HepG2 (cell line): ENCODE data around the gene PCDHGA7. TPM values are rescaled to one million over a fixed set of nuclear protein-coding genes. Genes with fewer than 3 reads are reported as not detected.

Source experiments
- ATAC-seq: fragments of 200-7000 bp; cut with Tn5 transposase; 3 replicates; pipeline ENCODE4 v1.9.1; 2020; ENCODE audit warnings: mild to moderate bottlenecking, moderate library complexity
- BruUV-seq: library from RNA; stranded (reverse); fragments of 400-500 nt; replicated peaks from 2 replicates; lab custom pipeline; 2021; lab: Mats Ljungman, UMichigan
- CTCF ChIA-PET: fragments of 300-600 bp; formaldehyde crosslinking; extraction: SDS; loops from one replicate; lab custom pipeline; 2021; ENCODE audit warnings: low total read pairs, inconsistent platforms, low intra/inter-chr PET ratio; lab: Yijun Ruan, JAX
- POLR2A ChIA-PET: fragments of 350-600 bp; sonication (Branson Sonifier 250); formaldehyde crosslinking; loops from one replicate; lab custom pipeline; 2020; ENCODE audit warnings: antibody characterized with exemption, inconsistent platforms; lab: Yijun Ruan, JAX
- DNase-seq: peaks from one replicate; pipeline ENCODE4 v3.0.0-alpha.2; 2015; ENCODE audit warnings: low spot score
- FAIRE-seq: peaks from 3 replicates; lab custom pipeline; 2011; peaks lifted over from hg19 to GRCh38; lab: Jason Lieb, UNC
- H2AFZ ChIP-seq: one replicate; pipeline ENCODE4 v1.6.1; 2011; ENCODE audit warnings: low read length, inconsistent platforms
- H3K27ac ChIP-seq: fragments of 300-600 bp; 3 replicates; pipeline ENCODE4 v1.8.0; 2011; ENCODE audit warnings: mixed run types, mild to moderate bottlenecking, mixed read lengths, low read length, inconsistent platforms; ENCODE audit not compliant: insufficient read depth; ENCODE audit errors: extremely low read length
- H3K27me3 ChIP-seq, 2 experiments: fragments of 200-600 bp in 1 of 2; 2 replicates in 1 of 2; 3 replicates in 1 of 2; pipeline versions ENCODE4 v1.6.0 to v1.8.0; 2011; ENCODE audit warnings: low read length in 2 of 2, mild to moderate bottlenecking in 2 of 2, moderate library complexity in 2 of 2, inconsistent platforms in 1 of 2; ENCODE audit not compliant: insufficient read depth in 2 of 2, control insufficient read depth in 1 of 2
- H3K36me3 ChIP-seq, 2 experiments: fragments of 200-600 bp in 1 of 2; replicated peaks in 1 of 2; 2 replicates in 1 of 2; 3 replicates in 1 of 2; pipeline versions ENCODE4 v1.5.1 to v1.8.0; 2011; ENCODE audit warnings: low read length in 2 of 2, inconsistent platforms in 1 of 2; ENCODE audit not compliant: insufficient read depth in 2 of 2, control insufficient read depth in 1 of 2
- H3K4me1 ChIP-seq: 2 replicates; pipeline ENCODE4 v1.5.1; 2012; ENCODE audit warnings: low read length, inconsistent platforms; ENCODE audit not compliant: insufficient read depth
- H3K4me2 ChIP-seq: 2 replicates; pipeline ENCODE4 v1.6.0; 2011; ENCODE audit warnings: low read depth, low read length, inconsistent platforms
- H3K4me3 ChIP-seq, 3 experiments: fragments of 200-600 bp in 1 of 3; sonication (generic), shearing (Covaris generic) in 1 of 3; replicated peaks in 1 of 3; 2 replicates each; pipeline ENCODE4 v1.5.1; 2011 to 2016; ENCODE audit warnings: low read length in 3 of 3, inconsistent platforms in 2 of 3, low read depth in 2 of 3, mild to moderate bottlenecking in 2 of 3, control low read depth in 1 of 3, mixed read lengths in 1 of 3; ENCODE audit not compliant: insufficient read depth in 1 of 3
- H3K79me2 ChIP-seq: one replicate; pipeline ENCODE4 v1.6.1; 2011; ENCODE audit warnings: low read length, inconsistent platforms; ENCODE audit not compliant: insufficient read depth
- H3K9ac ChIP-seq: 2 replicates; pipeline ENCODE4 v1.6.0; 2011; ENCODE audit warnings: mild to moderate bottlenecking, low read depth, low read length, inconsistent platforms; ENCODE audit not compliant: insufficient read depth
- H3K9me3 ChIP-seq: 2 replicates; pipeline ENCODE4 v1.5.1; 2012; ENCODE audit warnings: mild to moderate bottlenecking, low read length
- H4K20me1 ChIP-seq: 2 replicates; pipeline ENCODE4 v1.6.0; 2011; ENCODE audit warnings: inconsistent platforms, mild to moderate bottlenecking, low read length, moderate library complexity; ENCODE audit not compliant: insufficient read depth
- CEBPB ChIP-seq: IDR thresholded peaks from 2 replicates; pipeline ENCODE4 v1.6.1; 2011; ENCODE audit warnings: low read depth, low read length, improper control_type of control experiment, borderline replicate concordance
- CEBPG ChIP-seq: IDR thresholded peaks from 2 replicates; pipeline ENCODE4 v1.6.1; 2016
- CSRNP2 ChIP-seq: sonication (generic); formaldehyde crosslinking; conservative IDR thresholded peaks from 2 replicates; pipeline ENCODE4 v1.8.0; 2022; ENCODE audit warnings: low read depth, missing genetic modification reagents
- HNRNPUL1 ChIP-seq: fragments of 200-400 bp; formaldehyde crosslinking; IDR thresholded peaks from 2 replicates; pipeline ENCODE4 v1.6.1; 2017; ENCODE audit warnings: low read depth, mild to moderate bottlenecking, low read length, moderate library complexity
- KAT2B ChIP-seq: fragments of 150-350 bp; IDR thresholded peaks from 2 replicates; pipeline ENCODE4 v1.6.1; 2014; ENCODE audit warnings: low read depth, low read length, borderline replicate concordance
- MAZ ChIP-seq, 2 experiments: sonication (generic) in 1 of 2; formaldehyde crosslinking in 1 of 2; IDR thresholded peaks; 2 replicates each; pipeline versions ENCODE4 v1.5.0 to v1.6.1; 2012 to 2020; ENCODE audit warnings: low read depth in 2 of 2, mild to moderate bottlenecking in 2 of 2, borderline replicate concordance in 1 of 2, improper control_type of control experiment in 1 of 2, low read length in 1 of 2, missing genetic modification reagents in 1 of 2, moderate library complexity in 1 of 2
- MTF1 ChIP-seq: sonication (generic); formaldehyde crosslinking; IDR thresholded peaks from 2 replicates; pipeline ENCODE4 v1.5.0; 2020; ENCODE audit warnings: missing genetic modification reagents
- ZNF326 ChIP-seq: sonication (generic); formaldehyde crosslinking; IDR thresholded peaks from 2 replicates; pipeline ENCODE4 v1.4.0; 2020; ENCODE audit warnings: missing genetic modification reagents, borderline replicate concordance
- ZNF674 ChIP-seq: sonication (generic); formaldehyde crosslinking; IDR thresholded peaks from 2 replicates; pipeline ENCODE4 v1.5.0; 2020; ENCODE audit warnings: low read depth, mild to moderate bottlenecking, missing genetic modification reagents
- WGBS: methylation state at CpG from one replicate; pipeline ENCODE4 v1.1.6; 2017; ENCODE audit warnings: low lambda C conversion rate; 5-methylcytosine and 5-hydroxymethylcytosine counted together
- in situ Hi-C: cut with HindIII; loops from 2 replicates; pipeline ENCODE4 v1.10.0; 2017; ENCODE audit warnings: low pct_unique_long_range_greater_than_20kb; ENCODE audit not compliant: extremely low pct_ligation_motif_present
- intact Hi-C: fragments of 100-400 bp; cut with micrococcal nuclease; formaldehyde crosslinking; loops from one replicate; pipeline ENCODE4 v1.10.0; 2022; ENCODE audit not compliant: unreplicated experiment
- polyA plus RNA-seq, 8 experiments: library from polyadenylated mRNA; depleted of rRNA in 3 of 8; stranded (reverse) in 7 of 8; unstranded in 1 of 8; fragments of >200 nt; fragmentation: Illumina TruSeq in 4 of 8; extraction: Trizol in 4 of 8; gene quantifications; 2 replicates each; pipeline versions ENCODE4 v1.2.1 to v1.2.3, GENCODE V29; 2011 to 2016; ENCODE audit warnings: low read depth in 4 of 8, missing spikeins in 1 of 8, mixed read lengths in 1 of 8; ENCODE audit not compliant: insufficient read depth in 1 of 8
- total RNA-seq, 5 experiments: library from RNA; depleted of rRNA; stranded (reverse); fragments of >200 nt; fragmentation: Illumina TruSeq; extraction: Trizol; gene quantifications; 2 replicates each; pipeline ENCODE4 v1.2.3, GENCODE V29; 2016; ENCODE audit warnings: low read depth in 1 of 5
- TF ChIP-seq, protein P1 (sequence below): sonication (generic); formaldehyde crosslinking; IDR thresholded peaks from 2 replicates; pipeline ENCODE4 v1.8.1; 2023; ENCODE audit warnings: mild to moderate bottlenecking, missing genetic modification reagents, borderline replicate concordance

PCDHGA7 gene
- total and polyA plus RNA-seq, 2 of the 13 experiments (the other 11 are each of a cell fraction or from before 2014, with no cell fraction given) = 0.11 to 0.31 TPM

GRCh38 chr5:141388661-141389060, 6.1 kb downstream of the PCDHGA7 start:
- in situ Hi-C loops (no loop called here), intact Hi-C loops (no loop called here)
- no peak overlapping the region for H3K9ac ChIP-seq
- H3K4me1 ChIP-seq = peaks cover 5% of the 10 kb centered on the region; the same call in 1 of the 2 replicates
- H3K9me3 ChIP-seq = peaks cover 27% of the 10 kb centered on the region
- TF ChIP-seq ZNF326 (CRISPR knock-in tag) = no peak
- no peak for TF ChIP-seq CSRNP2 (CRISPR knock-in tag)
- TF ChIP-seq, protein P1, sequence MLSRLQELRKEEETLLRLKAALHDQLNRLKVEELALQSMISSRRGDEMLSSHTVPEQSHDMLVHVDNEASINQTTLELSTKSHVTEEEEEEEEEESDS (CRISPR knock-in tag) = no peak
- no peak for TF ChIP-seq MTF1
- TF ChIP-seq MAZ (IDR thresholded peaks at IDR 0.05; ENCODE audit: borderline replicate concordance, low read depth, low read length) = no peak
- TF ChIP-seq MAZ (CRISPR knock-in tag; IDR thresholded peaks at IDR 0.05; ENCODE audit: low read depth) = no peak
- peak; percentile 92 for TF ChIP-seq CEBPB
- peak; percentile 50; the same call in 1 of the 2 replicates for TF ChIP-seq CEBPG (CRISPR knock-in tag)
- no peak for TF ChIP-seq ZNF674 (CRISPR knock-in tag)
- no peak for TF ChIP-seq HNRNPUL1
- no peak for TF ChIP-seq KAT2B
- no peaks in the 10 kb centered on the region for H4K20me1 ChIP-seq
- no peak overlapping the region for H3K4me3 ChIP-seq
- H3K27ac ChIP-seq = no peak overlapping the region
- ChIA-PET CTCF (no interaction called here), POLR2A (no interaction called here)
- no peaks in the 10 kb centered on the region for H3K27me3 ChIP-seq
- H3K4me2 ChIP-seq = peak overlapping the region; percentile 51; the same call in 1 of the 2 replicates
- FAIRE-seq (no peak), DNase-seq (no peak), ATAC-seq (no peak)
- no peaks in the 10 kb centered on the region for H3K36me3 ChIP-seq
- WGBS = 65% methylated on average over 10 of the region's 10 CpGs
- no peaks in the 10 kb centered on the region for H3K79me2 ChIP-seq
- no peak overlapping the region for H2AFZ ChIP-seq
- no TSS peak for BruUV-seq
